GM21447 (cell line): ENCODE measurements around the gene PLEKHS1.
"Not testable (repeated sequence)": the region's sequence is repeated elsewhere in the genome, so short reads cannot be mapped to it uniquely, and the experiment has no call there.

Experiments
- ATAC-seq: cut with Tn5 transposase; IDR thresholded peaks from one replicate; pipeline ENCODE4 v1.9.1; 2021; ENCODE audit not compliant: unreplicated experiment

Gene PLEKHS1

DNA sequence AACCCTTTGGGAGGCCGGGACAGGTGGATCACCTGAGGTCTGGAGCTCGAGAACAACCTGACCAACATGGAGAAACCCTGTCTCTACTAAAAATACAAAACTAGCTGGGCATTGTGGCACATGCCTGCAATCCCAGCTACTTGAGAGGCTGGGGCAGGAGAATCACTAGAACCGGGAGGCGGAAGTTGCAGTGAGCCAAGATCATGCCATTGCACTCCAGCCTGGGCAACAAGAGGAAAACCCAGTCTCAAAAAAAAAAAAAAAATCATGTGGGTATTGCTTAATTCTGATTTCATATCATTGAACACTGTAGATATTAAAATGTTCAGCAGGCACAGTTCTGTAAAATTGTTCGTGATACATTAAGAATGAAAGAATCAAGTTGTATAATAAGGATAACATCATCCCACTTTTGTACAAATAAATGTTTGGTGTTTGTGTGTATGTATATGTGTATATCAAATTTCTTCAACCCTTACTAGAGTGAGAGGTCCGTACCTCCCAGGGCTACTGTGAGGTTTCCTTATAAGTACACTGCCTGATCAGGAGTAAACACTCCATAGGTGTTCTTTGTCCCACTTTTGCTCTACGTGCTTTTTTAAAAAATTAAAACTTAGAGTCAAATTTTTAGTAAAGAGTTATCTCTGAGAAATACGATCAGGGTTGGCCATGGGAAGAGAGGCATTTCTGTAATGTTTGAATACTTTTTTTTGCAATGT is 31.7 kb downstream of the PLEKHS1 start:
- no peak for ATAC-seq

- ATAC-seq: peak; percentile 90
Measured at GRCh38 chr10:113788604-113789083, 37.2 kb downstream of the PLEKHS1 start.

- no peak for ATAC-seq
Measured at GRCh38 chr10:113791691-113792090, 40.2 kb downstream of the PLEKHS1 start.

DNA sequence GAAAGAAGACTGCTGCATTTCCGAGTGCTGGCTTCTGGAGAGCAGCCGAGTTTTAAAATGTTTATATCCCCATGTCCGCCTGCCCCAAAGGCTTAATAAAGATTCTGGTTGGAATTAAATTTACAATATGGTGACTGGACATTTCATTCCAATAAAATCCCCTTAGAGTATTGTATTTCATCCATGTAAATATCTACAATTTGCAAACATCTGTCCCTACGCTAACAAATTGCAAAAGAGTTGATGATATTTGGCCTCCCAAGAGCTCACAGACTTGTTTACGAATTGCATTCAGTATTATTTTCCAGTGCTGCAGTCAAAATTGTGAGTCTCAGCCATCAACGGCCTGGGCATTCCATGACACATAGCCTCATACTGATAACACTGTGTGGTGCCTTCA is 50.1 kb downstream of the PLEKHS1 start:
- ATAC-seq: no peak

DNA sequence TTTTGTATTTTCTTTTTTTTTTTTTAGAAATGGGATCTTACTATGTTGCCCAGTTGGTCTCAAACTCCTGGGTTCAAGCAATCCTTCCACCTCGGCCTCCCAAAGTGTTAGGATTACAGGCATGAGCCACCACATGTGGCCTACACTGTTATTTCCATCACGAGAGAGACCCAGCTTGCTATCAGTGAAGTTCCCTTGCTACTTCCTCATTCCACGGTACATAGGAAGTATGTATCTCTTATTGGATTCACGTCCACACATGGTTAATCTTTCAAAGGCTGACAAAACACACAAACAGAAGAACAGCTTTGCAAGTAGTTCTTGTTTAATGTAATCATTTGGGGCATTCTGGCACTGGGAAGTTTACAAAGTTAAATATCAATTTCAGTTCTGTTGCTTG is 51.5 kb downstream of the PLEKHS1 start:
- no peak for ATAC-seq

- no peak for ATAC-seq
Measured at GRCh38 chr10:113806503-113806902, 55.0 kb downstream of the PLEKHS1 start.

GRCh38 chr10:113808168-113808567 is 56.7 kb downstream of the PLEKHS1 start:
- ATAC-seq: no peak

DNA sequence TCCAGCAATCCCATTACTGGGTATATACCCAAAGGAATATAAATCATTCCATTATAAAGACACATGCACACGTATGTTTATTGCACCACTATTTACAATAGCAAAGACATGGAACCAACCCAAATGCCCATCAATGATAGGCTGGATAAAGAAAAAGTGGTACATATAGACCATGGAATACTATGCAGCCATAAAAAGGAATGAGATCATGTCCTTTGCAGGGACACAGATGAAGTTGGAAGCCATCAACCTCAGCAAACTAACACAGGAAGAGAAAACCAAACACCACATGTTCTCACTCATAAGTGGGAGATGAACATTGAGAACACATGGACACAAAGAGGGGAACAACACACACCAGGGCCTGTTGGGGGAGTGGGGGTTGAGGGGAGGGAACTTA is 63.2 kb downstream of the PLEKHS1 start:
- not testable (repeated sequence) for ATAC-seq

DNA sequence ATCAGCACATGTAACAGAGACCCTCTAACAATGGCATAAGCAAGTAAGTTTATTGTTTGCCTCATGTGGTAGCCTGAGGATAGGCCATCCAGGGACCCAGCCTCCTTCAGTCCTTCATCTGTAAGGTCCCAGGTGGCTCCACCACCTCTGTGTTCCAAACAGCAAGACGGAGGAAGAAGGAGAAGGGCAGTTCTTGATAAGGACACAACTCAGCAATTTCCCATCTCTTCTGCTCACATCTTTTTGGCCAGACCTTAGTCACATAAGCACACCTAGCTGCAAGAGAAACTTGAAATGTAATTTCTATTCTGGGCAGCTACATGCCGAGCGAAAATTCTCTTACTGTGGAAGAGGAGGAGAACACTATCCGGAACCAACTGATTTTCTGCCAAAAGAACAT is 68.5 kb downstream of the PLEKHS1 start:
- ATAC-seq: no peak

- no peak for ATAC-seq
Measured at GRCh38 chr10:113820507-113820906, 69.0 kb downstream of the PLEKHS1 start.

DNA sequence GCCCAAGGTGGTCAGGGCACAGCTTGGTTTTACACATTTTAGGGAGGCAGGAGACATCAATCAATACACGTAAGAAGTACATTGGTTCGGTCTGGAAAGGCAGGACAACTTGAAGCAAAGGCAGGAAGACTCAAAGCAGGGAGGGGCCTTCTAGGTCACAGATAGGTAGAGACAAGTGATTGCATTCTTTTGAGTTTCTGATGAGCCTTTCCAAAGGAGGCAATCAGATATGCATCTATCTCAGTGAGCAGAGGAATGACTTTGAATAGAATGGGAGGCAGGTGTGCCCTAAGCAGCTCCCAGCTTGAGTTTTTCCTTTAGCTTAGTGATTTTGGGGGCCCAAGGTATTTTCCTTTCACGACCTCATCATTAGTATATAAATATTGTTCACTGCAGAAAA is 69.8 kb downstream of the PLEKHS1 start:
- not testable (repeated sequence) for ATAC-seq

GRCh38 chr10:113822174-113822573 is 70.7 kb downstream of the PLEKHS1 start:
- no peak for ATAC-seq

DNA sequence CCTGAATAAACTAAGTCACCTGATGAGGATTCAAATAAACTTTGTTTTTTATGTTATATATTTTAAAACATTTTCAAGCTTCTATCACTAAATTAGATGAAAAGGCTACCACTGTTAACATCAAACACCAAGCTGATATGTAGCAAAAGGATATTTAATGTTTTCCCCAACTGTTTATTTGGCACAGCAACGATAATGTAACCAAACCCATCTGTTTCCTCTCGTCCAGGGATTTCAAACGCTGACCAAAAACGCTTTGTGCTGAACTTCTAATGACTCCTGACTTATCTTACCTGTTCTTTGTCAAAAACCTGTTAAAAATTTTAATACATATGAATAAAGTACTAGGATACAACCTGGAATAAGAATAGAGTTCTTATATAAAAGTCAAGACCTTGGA is 71.9 kb downstream of the PLEKHS1 start:
- no peak for ATAC-seq

- ATAC-seq: no peak
Measured at GRCh38 chr10:113825791-113826190, 74.3 kb downstream of the PLEKHS1 start.

GRCh38 chr10:113828567-113828966 is 77.1 kb downstream of the PLEKHS1 start:
- ATAC-seq: not testable (repeated sequence)
